HepG2 (cell line): ENCODE results near the gene CNGA3. TPM values are rescaled to one million over a fixed set of nuclear protein-coding genes. Genes with fewer than 3 reads are reported as not detected.

Experiments used
- ATAC-seq: fragments of 200-7000 bp; cut with Tn5 transposase; 3 replicates; pipeline ENCODE4 v1.9.1; 2020; ENCODE audit warnings: mild to moderate bottlenecking, moderate library complexity
- BruUV-seq: library from RNA; stranded (reverse); fragments of 400-500 nt; replicated peaks from 2 replicates; lab custom pipeline; 2021; lab: Mats Ljungman, UMichigan
- CTCF ChIA-PET: fragments of 300-600 bp; formaldehyde crosslinking; extraction: SDS; loops from one replicate; lab custom pipeline; 2021; ENCODE audit warnings: low total read pairs, inconsistent platforms, low intra/inter-chr PET ratio; lab: Yijun Ruan, JAX
- POLR2A ChIA-PET: fragments of 350-600 bp; sonication (Branson Sonifier 250); formaldehyde crosslinking; loops from one replicate; lab custom pipeline; 2020; ENCODE audit warnings: antibody characterized with exemption, inconsistent platforms; lab: Yijun Ruan, JAX
- DNase-seq: peaks from one replicate; pipeline ENCODE4 v3.0.0-alpha.2; 2015; ENCODE audit warnings: low spot score
- FAIRE-seq: peaks from 3 replicates; lab custom pipeline; 2011; peaks lifted over from hg19 to GRCh38; lab: Jason Lieb, UNC
- H2AFZ ChIP-seq: one replicate; pipeline ENCODE4 v1.6.1; 2011; ENCODE audit warnings: low read length, inconsistent platforms
- H3K27ac ChIP-seq: fragments of 300-600 bp; 3 replicates; pipeline ENCODE4 v1.8.0; 2011; ENCODE audit warnings: mixed run types, mild to moderate bottlenecking, mixed read lengths, low read length, inconsistent platforms; ENCODE audit not compliant: insufficient read depth; ENCODE audit errors: extremely low read length
- H3K27me3 ChIP-seq, 2 experiments: fragments of 200-600 bp in 1 of 2; 2 replicates in 1 of 2; 3 replicates in 1 of 2; pipeline versions ENCODE4 v1.6.0 to v1.8.0; 2011; ENCODE audit warnings: low read length in 2 of 2, mild to moderate bottlenecking in 2 of 2, moderate library complexity in 2 of 2, inconsistent platforms in 1 of 2; ENCODE audit not compliant: insufficient read depth in 2 of 2, control insufficient read depth in 1 of 2
- H3K36me3 ChIP-seq, 2 experiments: fragments of 200-600 bp in 1 of 2; replicated peaks in 1 of 2; 2 replicates in 1 of 2; 3 replicates in 1 of 2; pipeline versions ENCODE4 v1.5.1 to v1.8.0; 2011; ENCODE audit warnings: low read length in 2 of 2, inconsistent platforms in 1 of 2; ENCODE audit not compliant: insufficient read depth in 2 of 2, control insufficient read depth in 1 of 2
- H3K4me1 ChIP-seq: 2 replicates; pipeline ENCODE4 v1.5.1; 2012; ENCODE audit warnings: low read length, inconsistent platforms; ENCODE audit not compliant: insufficient read depth
- H3K4me2 ChIP-seq: 2 replicates; pipeline ENCODE4 v1.6.0; 2011; ENCODE audit warnings: low read depth, low read length, inconsistent platforms
- H3K4me3 ChIP-seq, 3 experiments: fragments of 200-600 bp in 1 of 3; sonication (generic), shearing (Covaris generic) in 1 of 3; replicated peaks in 1 of 3; 2 replicates each; pipeline ENCODE4 v1.5.1; 2011 to 2016; ENCODE audit warnings: low read length in 3 of 3, inconsistent platforms in 2 of 3, low read depth in 2 of 3, mild to moderate bottlenecking in 2 of 3, control low read depth in 1 of 3, mixed read lengths in 1 of 3; ENCODE audit not compliant: insufficient read depth in 1 of 3
- H3K79me2 ChIP-seq: one replicate; pipeline ENCODE4 v1.6.1; 2011; ENCODE audit warnings: low read length, inconsistent platforms; ENCODE audit not compliant: insufficient read depth
- H3K9ac ChIP-seq: 2 replicates; pipeline ENCODE4 v1.6.0; 2011; ENCODE audit warnings: mild to moderate bottlenecking, low read depth, low read length, inconsistent platforms; ENCODE audit not compliant: insufficient read depth
- H3K9me3 ChIP-seq: 2 replicates; pipeline ENCODE4 v1.5.1; 2012; ENCODE audit warnings: mild to moderate bottlenecking, low read length
- H4K20me1 ChIP-seq: 2 replicates; pipeline ENCODE4 v1.6.0; 2011; ENCODE audit warnings: inconsistent platforms, mild to moderate bottlenecking, low read length, moderate library complexity; ENCODE audit not compliant: insufficient read depth
- FIP1L1 ChIP-seq: fragments of 200-400 bp; formaldehyde crosslinking; IDR thresholded peaks from 2 replicates; pipeline ENCODE4 v1.6.1; 2018; ENCODE audit warnings: low read depth, mild to moderate bottlenecking, low read length, moderate library complexity, borderline replicate concordance; ENCODE audit not compliant: insufficient read depth
- GABPA ChIP-seq, 2 experiments: IDR thresholded peaks; 2 replicates each; pipeline ENCODE4 v1.6.1; 2011 to 2016; ENCODE audit warnings: low read depth in 2 of 2, low read length in 1 of 2, missing biosample characterization in 1 of 2, missing genetic modification characterization in 1 of 2
- HNRNPLL ChIP-seq: fragments of 200-400 bp; formaldehyde crosslinking; IDR thresholded peaks from 2 replicates; pipeline ENCODE4 v1.6.1; 2017; ENCODE audit warnings: mild to moderate bottlenecking, low read depth, low read length; ENCODE audit not compliant: poor library complexity, severe bottlenecking
- KDM2A ChIP-seq: sonication (generic); formaldehyde crosslinking; IDR thresholded peaks from 2 replicates; pipeline ENCODE4 v1.4.0; 2020; ENCODE audit warnings: low read depth, missing genetic modification reagents, borderline replicate concordance
- RBAK ChIP-seq: sonication (generic); formaldehyde crosslinking; IDR thresholded peaks from 2 replicates; pipeline ENCODE4 v1.5.1; 2020; ENCODE audit warnings: mild to moderate bottlenecking, missing genetic modification reagents
- RFXANK ChIP-seq: IDR thresholded peaks from 2 replicates; pipeline ENCODE4 v1.6.1; 2016
- RNF219 ChIP-seq: sonication (generic); formaldehyde crosslinking; IDR thresholded peaks from 2 replicates; pipeline ENCODE4 v1.5.0; 2020; ENCODE audit warnings: mild to moderate bottlenecking, missing genetic modification reagents
- SP5 ChIP-seq: IDR thresholded peaks from 2 replicates; pipeline ENCODE4 v1.6.1; 2016; ENCODE audit warnings: low read depth, borderline replicate concordance
- TCF7L2 ChIP-seq: IDR thresholded peaks from 2 replicates; pipeline ENCODE4 v1.6.1; 2011; ENCODE audit warnings: mild to moderate bottlenecking, low read depth, low read length, moderate library complexity
- TEAD2 ChIP-seq: sonication (generic); formaldehyde crosslinking; IDR thresholded peaks from 2 replicates; pipeline ENCODE4 v1.9.0; 2021; ENCODE audit warnings: missing genetic modification reagents
- U2AF1 ChIP-seq: fragments of 200-400 bp; formaldehyde crosslinking; optimal IDR thresholded peaks from 2 replicates; pipeline ENCODE3; 2017; ENCODE audit warnings: mild to moderate bottlenecking, low read depth, low read length
- ZFP91 ChIP-seq: sonication (generic); formaldehyde crosslinking; IDR thresholded peaks from 2 replicates; pipeline ENCODE4 v1.9.0; 2022; ENCODE audit warnings: missing genetic modification reagents, mild to moderate bottlenecking, borderline replicate concordance
- ZNF230 ChIP-seq: sonication (generic); formaldehyde crosslinking; IDR thresholded peaks from 2 replicates; pipeline ENCODE4 v1.4.0; 2020; ENCODE audit warnings: mild to moderate bottlenecking, missing genetic modification reagents
- ZNF232 ChIP-seq: sonication (generic); formaldehyde crosslinking; IDR thresholded peaks from 2 replicates; pipeline ENCODE4 v1.4.0; 2020; ENCODE audit warnings: missing genetic modification reagents, borderline replicate concordance
- ZNF44 ChIP-seq: sonication (generic); formaldehyde crosslinking; IDR thresholded peaks from 2 replicates; pipeline ENCODE4 v1.5.1; 2020; ENCODE audit warnings: mild to moderate bottlenecking, missing genetic modification reagents
- WGBS: methylation state at CpG from one replicate; pipeline ENCODE4 v1.1.6; 2017; ENCODE audit warnings: low lambda C conversion rate; 5-methylcytosine and 5-hydroxymethylcytosine counted together
- in situ Hi-C: cut with HindIII; loops from 2 replicates; pipeline ENCODE4 v1.10.0; 2017; ENCODE audit warnings: low pct_unique_long_range_greater_than_20kb; ENCODE audit not compliant: extremely low pct_ligation_motif_present
- intact Hi-C: fragments of 100-400 bp; cut with micrococcal nuclease; formaldehyde crosslinking; loops from one replicate; pipeline ENCODE4 v1.10.0; 2022; ENCODE audit not compliant: unreplicated experiment
- polyA plus RNA-seq, 8 experiments: library from polyadenylated mRNA; depleted of rRNA in 3 of 8; stranded (reverse) in 7 of 8; unstranded in 1 of 8; fragments of >200 nt; fragmentation: Illumina TruSeq in 4 of 8; extraction: Trizol in 4 of 8; gene quantifications; 2 replicates each; pipeline versions ENCODE4 v1.2.1 to v1.2.3, GENCODE V29; 2011 to 2016; ENCODE audit warnings: low read depth in 4 of 8, missing spikeins in 1 of 8, mixed read lengths in 1 of 8; ENCODE audit not compliant: insufficient read depth in 1 of 8
- total RNA-seq, 5 experiments: library from RNA; depleted of rRNA; stranded (reverse); fragments of >200 nt; fragmentation: Illumina TruSeq; extraction: Trizol; gene quantifications; 2 replicates each; pipeline ENCODE4 v1.2.3, GENCODE V29; 2016; ENCODE audit warnings: low read depth in 1 of 5

Gene CNGA3
- total and polyA plus RNA-seq, 2 of the 13 experiments (the other 11 are each of a cell fraction or from before 2014, with no cell fraction given): not detected

- no peaks in the 10 kb centered on the region for H3K9me3 ChIP-seq
- H3K27me3 ChIP-seq: peaks cover 0 to 6% of the 10 kb centered on the region in 2 experiments; a peak in 2 of 5 replicates
- no peaks in the 10 kb centered on the region for H3K79me2 ChIP-seq
- no peaks in the 10 kb centered on the region for H4K20me1 ChIP-seq
- H3K36me3 ChIP-seq: no peaks in the 10 kb centered on the region
- no peak overlapping the region for H3K4me3 ChIP-seq
- intact Hi-C loops (no loop called here), in situ Hi-C loops (no loop called here)
- CTCF ChIA-PET: no interaction called here
- FAIRE-seq: no peak
- ATAC-seq: no peak
- no peaks in the 10 kb centered on the region for H3K4me1 ChIP-seq
- no peak overlapping the region for H2AFZ ChIP-seq
- TF ChIP-seq FIP1L1 (no peak), ZFP91 (CRISPR knock-in tag) (no peak), RNF219 (CRISPR knock-in tag) (no peak), ZNF230 (CRISPR knock-in tag) (no peak), SP5 (CRISPR knock-in tag) (no peak), TCF7L2 (no peak), TEAD2 (no peak), KDM2A (CRISPR knock-in tag) (no peak), U2AF1 (no peak), RBAK (CRISPR knock-in tag) (no peak), ZNF44 (CRISPR knock-in tag) (no peak), RFXANK (CRISPR knock-in tag) (no peak), HNRNPLL (no peak), GABPA (IDR thresholded peaks at IDR 0.05; ENCODE audit: low read depth, low read length) (no peak), GABPA (CRISPR knock-in tag; IDR thresholded peaks at IDR 0.05; ENCODE audit: low read depth) (no peak), ZNF232 (CRISPR knock-in tag) (no peak)
- no peak overlapping the region for H3K4me2 ChIP-seq
- no TSS peak for BruUV-seq
- H3K9ac ChIP-seq: no peak overlapping the region
- no peak overlapping the region for H3K27ac ChIP-seq
- DNase-seq: no peak
- POLR2A ChIA-PET: no interaction called here
- 2% methylated on average over 3 of the region's 3 CpGs for WGBS
These were observed 9.6 kb downstream of the CNGA3 start for GRCh38 chr2:98355881-98356280.
